Measurements from ENCODE around the gene TRIM2. TPM values are rescaled to one million over a fixed set of nuclear protein-coding genes. Genes with fewer than 3 reads are reported as not detected.

TRIM2 gene
- total RNA-seq, 1 experiment from 2014 or later = 41.4 TPM

GRCh38 chr4:153241295-153241694 is 37.1 kb downstream of the TRIM2 start:
- Histone ChIP-seq H3K9ac (ENCODE audit: low read length) (no peak overlapping the region), H3K4me2 (ENCODE audit: low read length) (no peak overlapping the region), H3K27ac (ENCODE audit: low read depth, low read length) (no peak overlapping the region), H4K20me1 (ENCODE audit: insufficient read depth) (no peaks in the 10 kb centered on the region), H3K4me1 (ENCODE audit: control insufficient read depth in 1 of 2, insufficient read depth in 2 of 2, low read length in 2 of 2) (peaks cover 22 to 28% of the 10 kb centered on the region in 2 experiments), H3K9me3 (ENCODE audit: control insufficient read depth in 1 of 2, insufficient read depth in 1 of 2, low read depth in 1 of 2, low read length in 2 of 2) (no peaks in the 10 kb centered on the region), H3K36me3 (ENCODE audit: control insufficient read depth in 1 of 2, insufficient read depth in 2 of 2, low read length in 2 of 2) (no peaks in the 10 kb centered on the region), H3K4me3 (replicated peaks in 1 of 2; ENCODE audit: low read depth in 1 of 2, low read length in 2 of 2) (no peak overlapping the region), H3K9me2 (ENCODE audit: insufficient read depth) (no peaks in the 10 kb centered on the region), H2AFZ (ENCODE audit: low read depth, low read length, poor library complexity, severe bottlenecking) (no peak overlapping the region), H3K27me3 (ENCODE audit: insufficient read depth, low read length) (no peaks in the 10 kb centered on the region), H3K79me2 (ENCODE audit: insufficient read depth, low read length) (no peaks in the 10 kb centered on the region)
- intact Hi-C loops (cut with micrococcal nuclease) = no loop called here
- RAD21 ChIA-PET (ENCODE audit: low non-redundant PET in 1 of 2, low total read pairs in 2 of 2, uncharacterized antibody in 2 of 2, unreplicated experiment in 2 of 2) = no interaction called here
- CTCF ChIA-PET = no interaction called here
- BruUV-seq (replicated peaks) = no TSS peak
- POLR2A ChIA-PET = no interaction called here
- TF ChIP-seq EZH2 (IDR thresholded peaks at IDR 0.05) = no peak
- TF ChIP-seq CBX3 (IDR thresholded peaks at IDR 0.05; ENCODE audit: low read depth) = no peak
- TF ChIP-seq YY1 (IDR thresholded peaks at IDR 0.05; ENCODE audit: extremely low read depth, insufficient replicate concordance, low read depth, low read length) = no peak
- TF ChIP-seq MAX (IDR thresholded peaks at IDR 0.05) = no peak
- TF ChIP-seq EGR1 (IDR thresholded peaks at IDR 0.05; ENCODE audit: low read depth) = no peak
- no peak for TF ChIP-seq CTCF (IDR thresholded peaks at IDR 0.05 in 2 of 3, conservative IDR thresholded peaks at IDR 0.05 in 1 of 3; ENCODE audit: borderline replicate concordance in 1 of 3, insufficient read depth in 1 of 3, low read depth in 2 of 3, low read length in 2 of 3)
- TF ChIP-seq ZBTB33 (IDR thresholded peaks at IDR 0.05; ENCODE audit: extremely low read depth, insufficient replicate concordance, low read length) = no peak
- no peak for TF ChIP-seq ATF3 (IDR thresholded peaks at IDR 0.05)
- no peak for TF ChIP-seq SIN3A (IDR thresholded peaks at IDR 0.05; ENCODE audit: low read depth)
- no peak for TF ChIP-seq FOSL1 (IDR thresholded peaks at IDR 0.05; ENCODE audit: low read depth)
- TF ChIP-seq TCF7L2 (IDR thresholded peaks at IDR 0.05; ENCODE audit: borderline replicate concordance, extremely low read depth, insufficient read depth, insufficient read length) = no peak
- TF ChIP-seq REST (IDR thresholded peaks at IDR 0.05; ENCODE audit: low read depth) = no peak
- no peak for TF ChIP-seq RAD21 (IDR thresholded peaks at IDR 0.05; ENCODE audit: low read depth)
- no peak for TF ChIP-seq POLR2AphosphoS5 (IDR thresholded peaks at IDR 0.05; ENCODE audit: low read depth, low read length)
- no peak for TF ChIP-seq POLR2A (IDR thresholded peaks at IDR 0.05; ENCODE audit: borderline replicate concordance, extremely low read depth, insufficient read depth, insufficient read length)
- ATAC-seq (no peak), DNase-seq (ENCODE audit: low read depth, low spot score) (no peak)

Data from HCT116 (cell line).